ENCODE data around the gene TFAP2E. TPM values are rescaled to one million over a fixed set of nuclear protein-coding genes. Genes with fewer than 3 reads are reported as not detected.

Gene TFAP2E
- total RNA-seq, 1 experiment from 2014 or later = 0.26 TPM

DNA sequence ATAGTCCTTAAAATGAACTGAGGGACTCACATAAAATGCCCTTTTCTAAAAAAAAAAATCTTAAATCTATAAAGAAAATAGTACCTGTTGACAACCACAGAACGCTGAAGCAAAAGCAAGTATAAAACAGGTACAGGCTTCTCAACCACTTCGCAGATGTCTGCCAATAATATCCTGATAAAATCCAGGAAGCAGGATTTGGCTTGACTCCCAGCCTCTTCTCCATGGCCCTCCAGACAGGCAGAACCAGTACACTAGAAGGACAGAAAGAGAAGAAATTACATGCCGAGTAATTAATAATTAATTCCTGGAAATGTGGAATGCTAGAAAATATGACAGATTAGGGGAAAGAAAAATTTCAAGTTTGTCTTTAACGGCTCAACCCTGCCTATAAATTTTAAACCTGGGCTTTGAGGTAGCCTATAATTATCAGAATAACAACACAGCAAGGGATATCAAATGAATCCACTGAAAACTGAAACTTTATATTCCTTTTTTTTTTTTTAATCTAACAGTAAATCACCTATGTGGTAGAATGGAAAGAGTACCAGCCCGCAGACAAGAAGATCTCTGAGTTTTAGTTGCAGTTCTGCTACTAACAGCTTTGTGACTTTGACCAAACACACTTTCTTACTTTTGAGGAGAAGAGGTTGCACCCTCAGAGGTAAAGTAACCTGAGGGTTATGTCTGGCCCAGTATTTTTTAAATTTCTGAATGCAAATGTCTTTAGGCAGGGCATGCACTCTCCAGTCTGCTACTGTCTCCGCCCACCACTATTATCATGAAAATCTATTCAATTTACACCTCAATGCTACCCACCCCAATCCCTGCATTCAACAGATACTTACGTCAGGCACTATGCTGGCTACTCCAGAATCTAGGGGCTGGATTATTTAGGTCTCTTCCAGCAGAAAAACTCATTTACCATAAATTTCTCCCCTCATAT is 18.6 kb upstream of the TFAP2E start:
- no peaks in the 10 kb centered on the region for H3K9me3 ChIP-seq (ENCODE audit: low read length)
- DNase-seq (peak; percentile 79), ATAC-seq (no peak)
- H3K79me2 ChIP-seq (ENCODE audit: low read length) = peaks cover 53% of the 10 kb centered on the region
- peaks cover 33% of the 10 kb centered on the region for H3K4me1 ChIP-seq (ENCODE audit: insufficient read depth, low read length)
- no peaks in the 10 kb centered on the region for H3K27me3 ChIP-seq (ENCODE audit: low read length)
- H4K20me1 ChIP-seq (ENCODE audit: low read length) = no peaks in the 10 kb centered on the region
- peak overlapping the region; percentile 96 for H3K4me2 ChIP-seq (ENCODE audit: low read length)
- peak overlapping the region; percentile 49; the same call in 1 of the 2 replicates for H3K9ac ChIP-seq (ENCODE audit: low read length)
- intact Hi-C loops (cut with micrococcal nuclease) = loop anchor here (2.0 kb wide), 1 partner anchor 86 kb away; no protein-coding TSS in a partner anchor
- no peaks in the 10 kb centered on the region for H3K9me2 ChIP-seq (replicated peaks; ENCODE audit: low read length)
- peak overlapping the region; percentile 78; the same call in 1 of the 2 replicates for H3K4me3 ChIP-seq (ENCODE audit: low read length)
- POLR2A ChIA-PET (ENCODE audit: unreplicated experiment) = no interaction called here
- H2AFZ ChIP-seq (ENCODE audit: low read length) = no peak overlapping the region
- BruUV-seq (replicated peaks) = no TSS peak
- H3K27ac ChIP-seq (ENCODE audit: low read length) = peak overlapping the region; percentile 91
- H3F3A ChIP-seq (ENCODE audit: low read length, unreplicated experiment) = peaks cover 10% of the 10 kb centered on the region
- TF ChIP-seq, protein P1, sequence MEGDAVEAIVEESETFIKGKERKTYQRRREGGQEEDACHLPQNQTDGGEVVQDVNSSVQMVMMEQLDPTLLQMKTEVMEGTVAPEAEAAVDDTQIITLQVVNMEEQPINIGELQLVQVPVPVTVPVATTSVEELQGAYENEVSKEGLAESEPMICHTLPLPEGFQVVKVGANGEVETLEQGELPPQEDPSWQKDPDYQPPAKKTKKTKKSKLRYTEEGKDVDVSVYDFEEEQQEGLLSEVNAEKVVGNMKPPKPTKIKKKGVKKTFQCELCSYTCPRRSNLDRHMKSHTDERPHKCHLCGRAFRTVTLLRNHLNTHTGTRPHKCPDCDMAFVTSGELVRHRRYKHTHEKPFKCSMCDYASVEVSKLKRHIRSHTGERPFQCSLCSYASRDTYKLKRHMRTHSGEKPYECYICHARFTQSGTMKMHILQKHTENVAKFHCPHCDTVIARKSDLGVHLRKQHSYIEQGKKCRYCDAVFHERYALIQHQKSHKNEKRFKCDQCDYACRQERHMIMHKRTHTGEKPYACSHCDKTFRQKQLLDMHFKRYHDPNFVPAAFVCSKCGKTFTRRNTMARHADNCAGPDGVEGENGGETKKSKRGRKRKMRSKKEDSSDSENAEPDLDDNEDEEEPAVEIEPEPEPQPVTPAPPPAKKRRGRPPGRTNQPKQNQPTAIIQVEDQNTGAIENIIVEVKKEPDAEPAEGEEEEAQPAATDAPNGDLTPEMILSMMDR (conservative IDR thresholded peaks at IDR 0.05; ENCODE audit: low read depth, low read length) = no peak
- TF ChIP-seq EZH2 (IDR thresholded peaks at IDR 0.05; ENCODE audit: low read length, unreplicated experiment) (no peak), EZH2phosphoT487 (IDR thresholded peaks at IDR 0.05; ENCODE audit: borderline replicate concordance, low read length) (no peak)
- peaks cover 14% of the 10 kb centered on the region for H3K36me3 ChIP-seq (ENCODE audit: low read depth, low read length)
- CTCF ChIA-PET = interaction anchor here (0.6 kb wide), 1 partner anchor 241 kb away, joined by 3 read pairs; no protein-coding TSS in a partner anchor

DNA sequence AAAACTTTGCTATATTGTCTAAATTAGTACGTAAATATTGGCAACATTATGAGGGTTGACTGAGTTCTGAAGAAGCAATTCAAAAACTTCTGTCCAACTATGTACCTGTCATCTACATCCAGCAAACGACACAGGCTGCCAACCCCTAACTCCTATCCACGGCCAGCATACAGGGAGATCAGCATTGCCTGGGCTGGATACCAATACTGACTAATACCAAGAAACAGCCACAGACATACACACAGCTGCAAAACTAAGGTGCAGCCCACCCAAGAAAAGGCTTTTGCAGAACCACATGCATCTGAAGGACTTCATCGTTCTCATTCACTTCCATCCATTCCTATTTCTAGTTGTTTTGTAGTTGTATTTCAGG is 17.9 kb upstream of the TFAP2E start:
- no TSS peak for BruUV-seq (replicated peaks)

More for the DNA sequence above, 17.9 kb upstream of the TFAP2E start:
- Histone ChIP-seq H3K36me3 (ENCODE audit: low read depth, low read length) (peaks cover 14% of the 10 kb centered on the region), H3K27ac (ENCODE audit: low read length) (peak overlapping the region; percentile 91), H3K79me2 (ENCODE audit: low read length) (peaks cover 54% of the 10 kb centered on the region), H4K20me1 (ENCODE audit: low read length) (no peaks in the 10 kb centered on the region), H3K27me3 (ENCODE audit: low read length) (no peaks in the 10 kb centered on the region), H3K9me3 (ENCODE audit: low read length) (no peaks in the 10 kb centered on the region), H3K4me1 (ENCODE audit: insufficient read depth, low read length) (peaks cover 33% of the 10 kb centered on the region), H3K9ac (ENCODE audit: low read length) (peak overlapping the region; percentile 49), H3K4me3 (ENCODE audit: low read length) (peak overlapping the region; percentile 78), H3K4me2 (ENCODE audit: low read length) (peak overlapping the region; percentile 96), H3F3A (ENCODE audit: low read length, unreplicated experiment) (peaks cover 10% of the 10 kb centered on the region), H3K9me2 (replicated peaks; ENCODE audit: low read length) (no peaks in the 10 kb centered on the region), H2AFZ (ENCODE audit: low read length) (no peak overlapping the region)
- DNase-seq (no peak), ATAC-seq (no peak)
- CTCF ChIA-PET = interaction anchor here (2.6 kb wide), 1 partner anchor 104 kb away, joined by 10 read pairs; no protein-coding TSS in a partner anchor
- intact Hi-C loops (cut with micrococcal nuclease) = loop anchor here (2.0 kb wide), 1 partner anchor 86 kb away; no protein-coding TSS in a partner anchor
- POLR2A ChIA-PET (ENCODE audit: unreplicated experiment) = no interaction called here
- no peak for TF ChIP-seq EZH2phosphoT487 (IDR thresholded peaks at IDR 0.05; ENCODE audit: borderline replicate concordance, low read length)
- TF ChIP-seq EZH2 (IDR thresholded peaks at IDR 0.05; ENCODE audit: low read length, unreplicated experiment) = no peak
- TF ChIP-seq, protein P1 (conservative IDR thresholded peaks at IDR 0.05; ENCODE audit: low read depth, low read length) = no peak

Measured in PC-3 (cell line).